GM21825 (cell line): Measurements from ENCODE around the gene POLN.

Experiments
- ATAC-seq: cut with Tn5 transposase; IDR thresholded peaks from one replicate; pipeline ENCODE4 v1.9.1; 2021; ENCODE audit warnings: mild to moderate bottlenecking, moderate library complexity; ENCODE audit not compliant: unreplicated experiment

The POLN gene

DNA sequence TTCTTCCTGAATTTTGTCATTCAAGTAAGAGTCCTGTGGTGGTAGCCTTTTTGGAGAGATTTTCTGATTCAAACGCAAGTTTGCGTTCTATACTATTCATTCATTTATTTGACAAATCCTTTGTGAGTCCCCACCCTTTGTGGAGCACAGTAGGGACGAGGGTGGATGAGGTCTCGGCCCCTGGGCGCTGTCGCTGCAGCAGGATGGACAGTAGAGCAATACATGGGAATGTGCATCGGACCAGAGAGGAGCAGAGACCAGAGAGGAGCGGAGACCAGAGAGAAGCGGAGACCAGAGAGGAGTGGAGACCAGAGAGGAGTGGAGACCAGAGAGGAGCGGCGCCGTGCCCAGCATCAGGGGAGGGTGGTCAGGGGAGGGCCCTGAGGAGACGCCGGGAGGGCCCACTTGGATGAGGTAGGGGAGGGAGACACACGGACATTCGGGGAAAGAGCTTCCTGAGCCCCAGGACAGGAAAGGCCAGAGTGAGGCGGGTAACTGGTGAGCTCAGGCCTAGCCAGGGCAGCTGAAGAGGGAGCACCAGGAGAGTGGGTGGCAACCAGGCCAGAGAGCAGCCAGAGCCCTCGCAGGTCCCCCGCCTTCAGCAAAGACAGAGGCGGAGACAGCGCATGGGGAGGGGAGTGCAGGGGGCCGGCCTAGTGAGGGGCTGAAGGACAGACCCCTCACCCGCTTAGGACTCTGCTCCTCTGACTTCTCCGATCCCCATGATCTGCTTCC is 115.4 kb downstream of the POLN start:
- ATAC-seq: no peak

DNA sequence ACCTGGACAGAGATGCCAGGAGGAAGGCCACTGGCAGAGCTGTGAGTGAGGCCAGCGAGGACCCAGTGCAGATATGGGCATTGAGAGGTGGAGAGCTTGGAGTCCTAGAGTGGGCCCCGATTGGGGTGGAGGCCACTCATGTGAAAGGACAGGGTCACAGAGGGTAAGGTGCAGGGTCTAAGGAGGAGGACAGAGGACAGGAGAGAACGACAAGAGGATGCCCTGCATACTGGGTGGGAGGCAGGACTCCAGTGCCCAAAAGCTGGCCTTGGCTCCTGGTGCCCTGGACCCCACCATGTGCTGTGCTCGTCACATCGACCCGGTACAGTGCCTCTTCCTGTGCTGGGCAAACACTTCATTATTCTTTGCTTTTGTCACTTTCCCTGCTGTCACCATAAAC is 116.1 kb downstream of the POLN start:
- no peak for ATAC-seq

DNA sequence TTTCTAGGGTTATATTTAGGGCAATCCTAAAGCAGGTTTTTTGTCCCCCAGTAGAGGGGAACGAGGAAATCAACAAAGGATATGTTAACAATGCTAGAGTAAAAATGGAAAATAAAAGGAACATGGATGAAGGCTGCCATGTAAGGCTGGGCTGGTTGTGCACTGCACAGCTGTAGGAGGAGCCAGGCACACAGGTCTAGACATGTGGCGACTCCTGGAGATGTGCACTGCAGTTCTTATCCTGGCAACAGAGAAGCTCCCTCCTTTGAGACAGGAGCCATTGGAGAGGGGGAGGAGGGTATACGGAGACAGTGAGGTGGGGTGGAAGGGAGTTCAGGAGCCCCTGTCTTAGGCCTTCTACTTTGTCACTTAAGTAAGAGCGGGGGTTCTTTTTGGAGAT is 116.9 kb downstream of the POLN start:
- no peak for ATAC-seq

DNA sequence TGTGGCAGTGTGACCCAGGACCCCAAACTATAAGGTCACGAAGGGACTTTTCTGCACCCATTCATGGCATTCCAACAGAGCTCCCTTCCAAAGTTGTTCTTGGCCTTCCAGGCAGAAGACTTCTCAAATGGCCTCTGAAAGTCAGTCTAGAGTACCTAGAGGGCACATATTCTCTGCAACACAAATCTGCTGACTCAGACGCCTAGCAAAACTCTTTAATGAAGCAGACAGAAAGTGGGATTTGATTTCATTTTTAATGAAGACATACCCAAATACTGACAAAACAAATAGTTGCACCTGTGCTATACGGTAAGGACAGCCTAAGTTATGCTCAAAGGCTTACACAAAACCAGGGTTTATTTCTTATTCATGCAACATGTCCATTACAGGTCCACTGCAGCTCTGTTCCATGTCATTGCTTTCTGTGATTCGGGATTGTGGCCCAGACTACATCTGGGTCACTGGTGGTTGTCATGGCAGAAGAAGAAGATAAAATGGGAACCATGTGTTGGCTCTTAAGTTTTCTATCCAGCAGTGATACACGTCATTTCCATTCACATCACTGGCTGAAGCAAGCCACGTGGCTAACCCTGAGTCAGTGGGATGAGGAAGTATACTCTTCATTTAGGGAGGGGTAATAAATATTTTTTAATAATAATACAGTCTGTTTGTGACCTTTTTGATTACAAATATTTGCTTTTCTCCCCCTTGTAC is 125.1 kb downstream of the POLN start:
- no peak for ATAC-seq

GRCh38 chr4:2105559-2105958 is 136.4 kb downstream of the POLN start:
- ATAC-seq: no peak

DNA sequence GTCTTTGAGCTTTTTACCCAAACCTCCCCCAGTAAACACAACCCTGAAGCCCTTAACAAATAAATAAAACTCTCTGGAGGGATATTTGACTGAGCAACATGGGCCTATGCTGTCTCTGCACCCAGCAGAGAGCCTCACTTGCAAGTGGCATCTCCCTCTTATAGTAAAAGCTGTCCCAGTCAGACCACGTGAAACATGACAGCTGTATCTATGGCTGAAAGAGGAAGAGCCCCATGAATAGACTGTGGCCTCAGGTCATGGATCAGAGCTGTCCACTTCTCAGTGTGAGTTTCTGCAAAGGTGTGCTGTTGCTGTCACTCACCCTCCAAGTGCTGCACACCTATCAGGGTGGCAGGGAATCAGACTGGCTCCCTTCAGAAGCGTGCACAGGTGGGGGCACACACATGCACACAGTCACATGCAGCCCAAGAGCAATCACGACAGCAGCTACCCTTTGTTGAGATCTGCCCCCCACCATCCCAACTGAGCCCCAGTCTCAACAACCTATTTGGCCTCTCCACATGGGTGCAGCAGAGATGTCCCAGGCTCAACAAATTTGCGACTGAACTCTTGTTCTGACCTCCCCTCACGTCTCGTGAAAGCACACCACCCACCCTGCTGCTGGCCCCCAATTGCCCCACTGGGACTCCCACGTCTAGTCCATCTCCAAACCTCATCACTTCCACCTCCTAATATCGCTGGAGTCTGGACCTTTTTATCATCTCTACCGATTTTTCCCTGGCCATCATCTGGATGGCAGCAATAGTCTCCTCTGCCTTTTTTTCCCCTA is 137.2 kb downstream of the POLN start:
- ATAC-seq: no peak

DNA sequence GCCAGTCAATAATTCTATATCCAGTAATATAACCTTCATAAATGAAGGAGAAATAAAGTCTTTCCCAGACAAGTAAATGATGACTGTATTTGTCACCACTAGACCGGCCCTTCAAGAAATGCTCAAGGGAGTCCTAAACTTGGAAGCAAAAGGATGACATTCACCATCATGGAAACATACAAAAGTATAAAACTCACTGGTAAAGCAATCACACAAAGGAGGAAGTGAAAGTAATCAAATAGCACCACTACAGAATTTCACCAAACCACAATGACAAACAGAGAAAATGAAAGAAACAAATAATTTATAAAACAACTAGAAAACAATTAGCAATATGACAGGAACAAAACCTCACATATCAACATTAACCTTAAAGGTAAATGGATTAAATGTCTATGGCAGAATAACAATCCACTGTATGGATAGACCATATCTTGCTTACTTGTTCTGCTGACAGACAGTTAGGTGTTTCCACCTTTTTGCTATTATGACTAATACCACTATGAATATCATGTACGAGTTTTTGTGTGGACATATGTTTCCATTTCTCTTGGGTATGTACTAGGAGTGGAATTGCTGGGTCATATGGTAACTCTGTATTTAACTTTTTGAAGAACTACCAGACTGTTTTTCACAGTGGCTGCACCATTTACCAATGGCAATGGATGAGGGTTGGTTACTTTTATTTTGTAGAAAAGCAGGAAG is 137.9 kb downstream of the POLN start:
- no peak for ATAC-seq

GRCh38 chr4:2103127-2103842 is 138.6 kb downstream of the POLN start:
- no peak for ATAC-seq

DNA sequence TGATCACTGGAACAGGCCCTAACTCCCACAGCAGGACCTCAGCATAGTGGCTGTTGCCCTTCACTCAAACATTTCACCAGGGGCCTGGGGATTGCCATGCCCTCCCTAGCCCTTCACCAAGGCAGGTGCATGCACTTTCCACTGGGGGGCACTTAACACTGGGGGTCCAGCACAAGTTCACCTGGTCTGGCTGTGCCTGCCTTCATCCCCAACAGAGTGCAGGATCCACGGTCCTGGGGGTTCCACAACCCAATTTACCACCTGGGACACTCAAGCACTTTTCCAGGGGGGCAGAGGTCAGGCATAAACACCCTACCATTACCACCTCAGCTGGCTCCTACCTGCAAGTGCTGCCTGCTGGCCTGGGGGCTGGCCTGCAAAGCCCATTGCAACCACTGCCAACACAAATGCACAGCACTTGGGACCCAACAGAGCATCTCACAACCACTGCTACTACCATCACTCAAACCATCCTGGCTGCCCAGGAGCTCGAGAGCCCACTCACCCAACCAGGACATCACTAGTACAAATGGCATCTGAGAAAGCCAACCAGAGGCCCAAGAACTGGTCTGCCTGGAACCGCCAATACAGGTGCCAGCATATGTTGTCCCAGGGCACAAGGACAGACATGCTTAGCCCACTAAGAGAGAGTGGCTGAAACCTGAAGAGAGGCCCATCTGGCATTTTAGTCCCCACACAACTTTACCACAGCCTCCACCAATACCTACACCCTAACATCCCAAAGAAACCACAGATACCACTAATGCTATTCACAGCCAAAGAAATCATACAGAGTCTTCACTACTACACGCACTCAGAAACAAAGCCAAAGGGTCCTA is 139.7 kb downstream of the POLN start:
- ATAC-seq: no peak

DNA sequence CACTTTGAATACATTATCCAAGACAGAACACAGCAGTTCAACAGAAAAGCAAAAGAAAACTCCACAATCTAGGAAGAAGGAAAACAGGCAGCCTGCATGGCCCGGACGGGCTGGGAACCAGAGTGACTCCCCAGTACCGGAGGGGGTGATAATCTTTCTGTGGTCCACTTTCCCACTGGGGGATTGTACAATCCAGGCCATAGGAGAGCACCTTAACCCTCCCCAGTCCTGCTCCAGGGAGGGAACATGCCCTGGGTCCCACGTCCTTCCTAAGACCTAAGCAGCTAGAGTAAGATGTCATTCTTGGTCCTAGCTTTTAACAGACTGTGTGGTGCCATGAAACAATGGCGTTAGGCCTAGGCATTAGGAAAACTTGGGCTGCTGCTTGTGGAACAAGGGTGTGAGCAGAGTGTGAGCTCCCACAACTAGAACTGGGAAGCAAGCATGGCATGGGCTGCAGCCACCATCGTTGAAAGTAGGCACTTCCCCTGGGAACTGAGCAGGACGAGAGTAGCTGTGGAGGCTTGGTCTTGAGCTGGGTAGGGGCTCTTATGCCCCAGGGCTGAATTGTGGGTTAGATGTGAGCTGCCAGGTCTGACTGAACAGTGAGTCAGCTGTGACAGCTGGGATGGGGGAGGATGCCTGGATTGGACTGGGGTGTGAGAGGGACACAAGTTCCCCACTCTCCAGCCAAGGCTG is 140.4 kb downstream of the POLN start:
- ATAC-seq: no peak

GRCh38 chr4:2096073-2096609 is 145.8 kb downstream of the POLN start:
- ATAC-seq: no peak

DNA sequence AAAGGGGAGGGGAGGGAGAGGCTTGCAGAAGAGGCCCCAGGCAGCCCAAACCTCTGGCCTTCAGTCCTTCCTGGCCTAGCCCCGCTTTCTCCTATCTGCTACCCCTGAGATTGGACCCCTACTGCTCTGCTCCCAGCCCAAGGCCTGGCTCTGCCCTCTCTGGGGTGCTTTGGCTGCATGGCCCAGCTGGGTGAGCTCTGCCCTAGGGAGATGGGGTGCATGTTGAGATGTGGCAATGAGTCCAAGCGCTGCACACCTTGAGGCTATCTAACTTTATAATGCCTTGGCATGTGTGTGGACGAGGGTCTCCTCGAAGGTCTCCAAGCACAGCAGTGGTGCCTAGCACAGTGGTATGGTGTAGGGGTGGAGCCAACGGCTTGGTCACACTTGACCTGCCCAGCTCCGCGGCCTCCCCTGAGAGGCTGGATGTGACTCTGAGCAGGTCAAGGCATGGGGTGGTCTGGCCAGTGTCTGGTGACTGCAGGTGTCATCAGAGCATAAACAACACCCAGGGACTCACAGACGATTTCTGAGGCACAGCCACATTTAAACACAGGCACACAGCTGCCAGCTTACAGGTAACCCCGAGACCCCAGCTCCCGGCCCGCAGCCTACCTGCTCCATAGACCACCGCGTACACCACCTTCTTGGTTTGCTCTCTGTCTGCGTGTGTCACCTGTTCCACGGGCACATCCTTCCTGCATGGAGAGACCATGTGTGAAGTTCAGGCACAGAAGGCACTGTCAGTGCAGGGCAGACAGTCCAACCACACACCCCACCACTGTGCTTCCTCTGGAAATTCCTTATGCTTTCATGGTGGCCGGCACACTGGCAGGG is 146.5 kb downstream of the POLN start:
- ATAC-seq: no peak

GRCh38 chr4:2094545-2094944 is 147.4 kb downstream of the POLN start:
- ATAC-seq: no peak

GRCh38 chr4:2093265-2093664 is 148.7 kb downstream of the POLN start:
- ATAC-seq: no peak

- no peak for ATAC-seq
Observed at GRCh38 chr4:2092669-2093053, 149.3 kb downstream of the POLN start.

DNA sequence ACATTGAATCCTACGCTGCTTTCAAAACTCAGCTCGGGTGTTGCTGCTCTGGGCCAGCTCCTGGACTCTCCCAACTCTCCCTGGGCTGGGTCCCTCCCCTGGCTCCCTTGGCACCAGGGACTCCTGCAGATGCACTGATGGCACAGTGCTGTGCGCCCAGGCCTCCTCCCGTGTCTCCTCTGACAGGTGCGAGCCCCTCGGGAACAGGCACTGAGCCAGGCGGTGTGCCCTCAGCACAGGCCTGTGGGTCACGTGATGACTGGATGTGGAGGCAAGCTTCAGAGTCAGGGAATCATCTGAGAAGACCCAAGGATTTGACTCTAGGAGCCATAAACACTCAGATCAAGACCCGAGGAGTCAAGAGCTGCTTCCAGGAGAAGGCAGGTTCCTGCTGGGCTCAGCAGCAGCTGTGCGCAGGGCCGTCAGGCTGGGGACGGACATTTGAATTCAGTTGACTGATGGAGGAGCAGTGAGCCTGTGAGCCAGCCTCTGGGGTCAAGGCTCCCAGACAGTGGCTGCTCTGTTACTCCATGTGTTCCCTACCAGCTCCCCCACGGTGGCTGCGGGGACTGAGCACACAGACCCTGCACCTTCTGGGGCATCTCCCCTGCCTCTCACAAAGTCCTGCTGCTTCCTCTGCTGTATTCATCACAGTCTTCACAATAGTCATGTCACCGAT is 149.8 kb downstream of the POLN start:
- ATAC-seq: no peak

GRCh38 chr4:2090642-2091041 is 151.3 kb downstream of the POLN start:
- no peak for ATAC-seq
